C4-2B (cell line): Measurements from ENCODE around the gene CFAP157.
A peak's percentile ranks its signal among the peaks of the same experiment; 100 is the strongest.

ENCODE experiments used
- H3K27ac ChIP-seq: fragments of 450-650 bp; 2 replicates; pipeline ENCODE4 v1.5.1; 2017
- CTCF ChIP-seq: fragments of 450-650 bp; conservative IDR thresholded peaks from 2 replicates; pipeline ENCODE4 v1.5.1; 2017; ENCODE audit warnings: mild to moderate bottlenecking
- ZFX ChIP-seq: fragments of 450-650 bp; IDR thresholded peaks from 2 replicates; pipeline ENCODE4 v1.6.1; 2017

The CFAP157 gene

GRCh38 chr9:127716412-127716811 is 9.6 kb downstream of the CFAP157 start:
- TF ChIP-seq ZFX (no peak), CTCF (no peak)
- H3K27ac ChIP-seq, result peak overlapping the region; percentile 68

- H3K27ac ChIP-seq, result no peak overlapping the region
- no peak for TF ChIP-seq ZFX
- no peak for TF ChIP-seq CTCF
Observed at GRCh38 chr9:127717766-127718165, 11.0 kb downstream of the CFAP157 start.

- no peak for TF ChIP-seq CTCF
- TF ChIP-seq ZFX, result no peak
- H3K27ac ChIP-seq, result no peak overlapping the region
Observed at GRCh38 chr9:127720031-127720864, 13.5 kb downstream of the CFAP157 start.

- TF ChIP-seq ZFX (no peak), CTCF (no peak)
- H3K27ac ChIP-seq, result no peak overlapping the region
Observed at GRCh38 chr9:127720865-127721227, 14.1 kb downstream of the CFAP157 start.

GRCh38 chr9:127721391-127721821 is 14.6 kb downstream of the CFAP157 start:
- H3K27ac ChIP-seq, result no peak overlapping the region
- no peak for TF ChIP-seq CTCF
- no peak for TF ChIP-seq ZFX

GRCh38 chr9:127722055-127722745 is 15.4 kb downstream of the CFAP157 start:
- H3K27ac ChIP-seq, result no peak overlapping the region
- TF ChIP-seq ZFX, result no peak
- no peak for TF ChIP-seq CTCF

- no peak for TF ChIP-seq ZFX
- no peak for TF ChIP-seq CTCF
- H3K27ac ChIP-seq, result no peak overlapping the region
Observed at GRCh38 chr9:127723013-127723412, 16.2 kb downstream of the CFAP157 start.
